ENCODE measurements around the gene ZNF276.
"Not testable (repeated sequence)": the region's sequence is repeated elsewhere in the genome, so short reads cannot be mapped to it uniquely, and the experiment has no call there.

The ZNF276 gene, protein sequence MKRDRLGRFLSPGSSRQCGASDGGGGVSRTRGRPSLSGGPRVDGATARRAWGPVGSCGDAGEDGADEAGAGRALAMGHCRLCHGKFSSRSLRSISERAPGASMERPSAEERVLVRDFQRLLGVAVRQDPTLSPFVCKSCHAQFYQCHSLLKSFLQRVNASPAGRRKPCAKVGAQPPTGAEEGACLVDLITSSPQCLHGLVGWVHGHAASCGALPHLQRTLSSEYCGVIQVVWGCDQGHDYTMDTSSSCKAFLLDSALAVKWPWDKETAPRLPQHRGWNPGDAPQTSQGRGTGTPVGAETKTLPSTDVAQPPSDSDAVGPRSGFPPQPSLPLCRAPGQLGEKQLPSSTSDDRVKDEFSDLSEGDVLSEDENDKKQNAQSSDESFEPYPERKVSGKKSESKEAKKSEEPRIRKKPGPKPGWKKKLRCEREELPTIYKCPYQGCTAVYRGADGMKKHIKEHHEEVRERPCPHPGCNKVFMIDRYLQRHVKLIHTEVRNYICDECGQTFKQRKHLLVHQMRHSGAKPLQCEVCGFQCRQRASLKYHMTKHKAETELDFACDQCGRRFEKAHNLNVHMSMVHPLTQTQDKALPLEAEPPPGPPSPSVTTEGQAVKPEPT

DNA sequence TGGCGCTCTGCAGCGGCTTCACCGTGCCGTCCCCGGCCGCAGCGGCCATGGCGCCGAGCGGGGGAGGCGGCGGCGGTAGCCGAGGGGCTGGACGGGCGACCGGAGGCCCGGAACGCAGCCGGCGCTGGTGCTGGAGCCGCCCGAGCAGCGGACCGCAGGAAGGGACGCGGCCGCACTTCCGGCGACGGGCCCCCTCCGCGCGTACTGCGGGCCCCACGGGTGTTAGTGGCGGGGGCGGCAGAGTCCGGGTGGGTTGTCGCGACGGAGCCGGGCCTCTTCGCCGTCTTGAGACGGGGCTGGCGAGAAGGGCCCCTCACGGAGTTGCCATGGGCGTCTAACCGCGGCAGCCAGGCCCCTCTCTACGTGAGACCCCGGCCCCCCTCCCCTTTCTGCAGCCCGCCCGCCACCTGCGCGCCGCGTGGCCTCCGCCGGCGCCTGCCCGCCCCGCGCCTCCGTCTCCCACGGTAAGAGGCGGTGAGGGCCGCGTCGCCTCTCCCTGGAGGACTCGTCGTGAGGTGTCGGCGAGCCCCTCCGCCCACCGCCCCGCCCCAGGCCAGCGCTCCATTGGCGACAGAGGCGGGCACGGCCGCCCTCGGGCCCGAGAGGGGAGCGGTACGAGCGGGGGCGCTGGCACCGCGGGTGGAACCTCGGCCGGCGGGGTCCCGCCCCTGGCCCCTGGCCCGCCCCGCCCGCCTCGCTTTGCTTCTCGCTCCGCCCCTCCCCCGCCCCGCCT lies at the start of gene ZNF276, which contains the start of gene VPS9D1:
ZNF276 (plus strand) TSS at position 725 of the 733 bp plus-strand sequence. CDS start 104 bp downstream, outside the sequence.
VPS9D1 (minus strand) TSS at position 86 of the 733 bp plus-strand sequence; CDS start at position 49, 37 bp downstream.
- DNase-seq (ENCODE audit: low read depth), result peak; percentile 80
- H3K4me3 ChIP-seq (ENCODE audit: low read depth, low read length), result peak within 1 kb of the TSS; percentile 75
- TF ChIP-seq, protein P1, sequence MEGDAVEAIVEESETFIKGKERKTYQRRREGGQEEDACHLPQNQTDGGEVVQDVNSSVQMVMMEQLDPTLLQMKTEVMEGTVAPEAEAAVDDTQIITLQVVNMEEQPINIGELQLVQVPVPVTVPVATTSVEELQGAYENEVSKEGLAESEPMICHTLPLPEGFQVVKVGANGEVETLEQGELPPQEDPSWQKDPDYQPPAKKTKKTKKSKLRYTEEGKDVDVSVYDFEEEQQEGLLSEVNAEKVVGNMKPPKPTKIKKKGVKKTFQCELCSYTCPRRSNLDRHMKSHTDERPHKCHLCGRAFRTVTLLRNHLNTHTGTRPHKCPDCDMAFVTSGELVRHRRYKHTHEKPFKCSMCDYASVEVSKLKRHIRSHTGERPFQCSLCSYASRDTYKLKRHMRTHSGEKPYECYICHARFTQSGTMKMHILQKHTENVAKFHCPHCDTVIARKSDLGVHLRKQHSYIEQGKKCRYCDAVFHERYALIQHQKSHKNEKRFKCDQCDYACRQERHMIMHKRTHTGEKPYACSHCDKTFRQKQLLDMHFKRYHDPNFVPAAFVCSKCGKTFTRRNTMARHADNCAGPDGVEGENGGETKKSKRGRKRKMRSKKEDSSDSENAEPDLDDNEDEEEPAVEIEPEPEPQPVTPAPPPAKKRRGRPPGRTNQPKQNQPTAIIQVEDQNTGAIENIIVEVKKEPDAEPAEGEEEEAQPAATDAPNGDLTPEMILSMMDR (conservative IDR thresholded peaks at IDR 0.05; ENCODE audit: low read depth, low read length), result no peak

DNA sequence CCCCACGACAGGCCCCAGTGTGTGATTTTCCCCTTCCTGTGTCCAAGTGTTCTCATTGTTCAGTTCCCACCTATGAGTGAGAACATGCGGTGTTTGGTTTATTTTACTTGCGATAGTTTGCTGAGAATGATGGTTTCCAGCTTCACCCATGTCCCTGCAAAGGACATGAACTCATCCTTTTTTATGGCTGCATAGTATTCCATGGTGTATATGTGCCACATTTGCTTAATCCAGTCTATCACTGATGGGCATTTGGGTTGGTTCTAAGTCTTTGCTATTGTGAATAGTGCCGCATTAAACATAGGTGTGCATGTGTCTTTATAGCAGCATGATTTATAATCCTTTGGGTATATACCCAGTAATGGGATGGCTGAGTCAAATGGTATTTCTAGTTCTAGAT lies 49.8 kb upstream of the ZNF276 start:
- not testable (repeated sequence) for H3K4me3 ChIP-seq (ENCODE audit: low read depth, low read length)

DNA sequence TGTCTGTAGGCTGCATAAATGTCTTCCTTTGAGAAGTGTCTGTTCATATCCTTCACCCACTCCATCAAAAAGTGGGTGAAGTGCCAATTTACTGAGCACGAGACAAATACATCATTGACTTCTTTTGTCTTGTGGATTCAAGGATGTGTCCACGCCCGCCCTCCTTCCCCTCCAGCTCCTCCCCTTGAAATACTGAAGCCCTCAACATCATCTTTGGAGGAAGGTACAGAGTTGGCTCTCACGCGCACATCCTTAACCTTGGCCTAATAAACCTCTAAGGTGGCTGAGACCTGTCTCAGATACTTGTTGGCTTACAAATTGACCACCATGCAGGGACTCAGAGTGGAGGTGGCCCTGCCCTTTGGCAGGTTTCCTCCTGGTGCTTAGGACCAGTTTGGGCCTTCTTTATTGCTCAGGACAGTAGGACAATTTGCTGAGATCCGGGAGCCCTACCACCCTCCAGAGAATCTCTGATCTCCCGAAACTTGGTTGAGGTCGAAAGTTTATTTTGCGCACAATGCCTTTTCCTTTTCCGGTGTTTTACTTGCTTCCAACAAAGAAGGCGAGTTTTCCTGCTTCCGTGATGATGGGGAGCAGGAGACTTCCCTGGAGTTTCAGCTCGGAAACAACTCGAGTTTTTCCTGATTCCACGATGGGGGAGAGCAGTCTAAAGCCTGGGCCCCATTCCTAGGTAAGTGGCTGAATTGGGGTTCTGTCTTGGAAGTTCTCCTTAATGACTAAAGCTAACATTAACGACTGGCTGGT lies 49.0 kb upstream of the ZNF276 start:
- H3K4me3 ChIP-seq (ENCODE audit: low read depth, low read length), result no peak overlapping the region
- TF ChIP-seq, protein P1 (conservative IDR thresholded peaks at IDR 0.05; ENCODE audit: low read depth, low read length), result no peak
- DNase-seq (ENCODE audit: low read depth), result no peak

More for the DNA sequence above, 49.8 kb upstream of the ZNF276 start:
- DNase-seq (ENCODE audit: low read depth), result not testable (repeated sequence)

DNA sequence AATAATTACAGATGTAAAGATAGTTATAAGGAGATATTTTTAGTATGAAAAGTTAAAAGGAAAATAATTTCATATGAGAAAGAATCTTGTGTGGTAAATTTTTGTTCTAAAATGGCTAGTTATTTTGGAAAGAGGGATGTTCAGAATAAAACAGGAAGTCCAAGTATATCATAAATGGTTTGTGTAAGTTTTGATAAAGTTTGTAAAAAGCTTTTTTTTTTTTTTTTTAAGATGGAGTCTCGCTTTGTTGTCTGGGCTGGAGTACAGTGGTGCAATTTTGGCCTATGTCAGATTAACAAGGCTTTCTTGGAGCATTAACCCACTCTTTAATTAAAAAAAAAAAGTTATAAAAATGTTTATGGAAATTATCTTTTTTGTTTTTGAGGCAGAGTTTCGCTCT lies 43.1 kb upstream of the ZNF276 start:
- H3K4me3 ChIP-seq (ENCODE audit: low read depth, low read length), result no peak overlapping the region
- DNase-seq (ENCODE audit: low read depth), result no peak
- TF ChIP-seq, protein P1 (conservative IDR thresholded peaks at IDR 0.05; ENCODE audit: low read depth, low read length), result no peak

DNA sequence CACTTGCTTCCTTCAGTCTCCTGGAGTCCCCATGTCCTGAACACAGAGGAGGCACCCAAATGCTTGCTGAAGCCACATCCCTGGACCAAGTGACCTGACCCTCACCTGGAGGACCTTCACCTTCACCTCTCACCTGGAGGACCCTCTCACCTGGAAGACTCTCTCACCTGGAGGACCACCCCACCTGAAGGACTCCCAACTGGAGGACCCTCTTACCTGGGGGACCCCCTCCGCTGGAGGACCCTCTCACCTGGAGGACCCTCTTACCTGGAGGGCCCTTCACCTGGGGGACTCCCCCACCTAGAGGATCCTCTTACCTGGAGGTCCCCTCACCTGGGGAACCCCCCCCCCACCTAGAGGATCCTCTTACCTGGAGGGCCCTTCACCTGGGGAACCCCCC lies 35.4 kb upstream of the ZNF276 start:
- TF ChIP-seq, protein P1 (conservative IDR thresholded peaks at IDR 0.05; ENCODE audit: low read depth, low read length), result no peak
- no peak for DNase-seq (ENCODE audit: low read depth)
- H3K4me3 ChIP-seq (ENCODE audit: low read depth, low read length), result no peak overlapping the region

DNA sequence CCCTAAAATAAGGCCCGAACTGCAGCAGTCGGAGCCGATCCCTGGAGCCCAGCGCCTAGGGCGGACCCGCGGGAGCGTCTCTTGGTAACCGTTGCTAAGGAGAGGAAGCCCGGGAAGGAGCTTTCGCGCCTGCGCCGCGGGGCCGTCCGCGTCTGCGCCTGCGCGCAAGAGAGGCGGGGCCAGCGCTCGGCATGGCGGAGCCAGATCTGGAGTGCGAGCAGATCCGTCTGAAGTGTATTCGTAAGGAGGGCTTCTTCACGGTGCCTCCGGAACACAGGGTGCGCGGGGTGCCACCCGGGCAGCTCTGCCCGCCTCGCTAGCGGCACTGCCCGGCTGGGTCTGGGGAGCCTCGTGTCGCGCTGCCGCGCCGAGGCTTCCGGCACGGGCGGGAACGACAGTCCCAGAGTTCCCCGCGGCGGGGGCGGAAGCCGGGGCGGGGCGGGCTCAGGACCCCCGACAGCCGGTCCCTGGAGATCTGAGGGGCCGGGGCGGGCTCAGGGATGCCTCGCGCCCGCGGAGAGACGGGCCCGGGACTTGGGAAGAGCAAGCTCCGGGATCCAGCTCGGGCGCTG lies 34.7 kb upstream of the ZNF276 start, which contains the start of gene CDK10:
CDK10 (plus strand) TSS at position 170 of the 572 bp plus-strand sequence; CDS start at position 192, 22 bp downstream.
- TF ChIP-seq, protein P1 (conservative IDR thresholded peaks at IDR 0.05; ENCODE audit: low read depth, low read length), result no peak
- peak; percentile 89 for DNase-seq (ENCODE audit: low read depth)
- H3K4me3 ChIP-seq (ENCODE audit: low read depth, low read length), result peak within 1 kb of the TSS; percentile 95

Measured in choroid plexus epithelial cell (primary cell).